ENCODE measurements around the gene SOX14. TPM values are rescaled to one million over a fixed set of nuclear protein-coding genes. Genes with fewer than 3 reads are reported as not detected.

SOX14 gene
- total RNA-seq, 1 donor from 2014 or later: not detected

Other genes with a start within 250 kb of the SOX14 start
- gene CLDN18, start 245.8 kb downstream of the SOX14 start, total RNA-seq: not detected

Measured in left ventricle myocardium inferior (tissue), 1 donor.